ENCODE results near the gene LCN1. TPM values are rescaled to one million over a fixed set of nuclear protein-coding genes. Genes with fewer than 3 reads are reported as not detected.

Gene LCN1
- total RNA-seq, 4 donors from 2014 or later: not detected

GRCh38 chr9:135521608-135522095 is 412 bp downstream of the LCN1 start:
- no peak overlapping the region for H3K27ac ChIP-seq
- H3K4me1 ChIP-seq: no peaks in the 10 kb centered on the region
- TF ChIP-seq POLR2AphosphoS5 (IDR thresholded peaks at IDR 0.05): no peak
- TF ChIP-seq POLR2A (IDR thresholded peaks at IDR 0.05): no peak
- 83% methylated on average over 5 of the region's 11 CpGs; no CpG with 5 or more reads in 1 of the 2 donors for WGBS, 2 donors (ENCODE audit: low coverage in 1 of 2)
- H3K36me3 ChIP-seq: no peaks in the 10 kb centered on the region
- ATAC-seq: no peak
- H3K27me3 ChIP-seq: peaks cover 73% of the 10 kb centered on the region
- no peak overlapping the region for H3K4me3 ChIP-seq
- H3K9me3 ChIP-seq: no peaks in the 10 kb centered on the region

DNA sequence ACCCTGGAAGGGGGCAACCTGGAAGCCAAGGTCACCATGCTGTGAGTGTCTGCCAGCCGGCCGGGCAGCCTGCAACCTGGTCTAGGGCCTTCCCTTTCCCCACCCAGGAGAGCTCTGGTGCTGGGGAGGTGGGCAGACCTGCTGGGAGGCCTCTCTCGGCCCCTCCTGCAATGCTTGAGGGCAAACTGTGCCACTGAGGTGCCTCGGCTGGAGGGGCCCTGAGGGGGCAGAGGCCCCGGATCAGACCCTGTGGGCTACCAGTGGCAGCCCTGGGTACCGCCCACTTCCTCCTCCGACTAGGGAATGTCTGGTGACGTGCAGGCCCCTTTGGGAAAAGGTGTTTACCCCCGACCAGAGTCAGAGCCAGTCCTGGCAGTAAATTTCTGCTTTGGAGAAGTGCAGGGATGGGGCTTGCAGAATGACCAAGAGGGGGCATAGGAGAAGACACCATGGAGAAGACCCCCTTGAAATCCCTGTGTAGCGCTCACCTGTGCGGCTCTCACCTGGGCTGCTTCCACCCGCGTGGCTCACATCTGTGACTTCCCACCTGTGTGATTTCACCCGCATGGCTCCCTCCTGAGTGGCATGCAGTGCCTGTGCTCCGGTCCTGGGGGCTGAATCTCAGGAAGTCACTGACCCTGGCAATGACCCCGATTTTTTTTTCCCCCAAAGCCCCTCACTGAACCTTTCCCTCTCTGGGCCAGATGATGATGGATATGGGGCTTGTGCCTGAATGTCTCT is 1.1 kb downstream of the LCN1 start:
- Histone ChIP-seq H3K4me3 (no peak overlapping the region), H3K4me1 (no peaks in the 10 kb centered on the region), H3K27me3 (peaks cover 77% of the 10 kb centered on the region), H3K36me3 (no peaks in the 10 kb centered on the region), H3K9me3 (no peaks in the 10 kb centered on the region), H3K27ac (no peak overlapping the region)
- WGBS, 2 donors (ENCODE audit: low coverage in 1 of 2): 50 to 75% methylated on average over 2 to 8 of the region's 16 CpGs
- TF ChIP-seq CTCF (IDR thresholded peaks at IDR 0.05) (no peak), POLR2AphosphoS5 (IDR thresholded peaks at IDR 0.05) (no peak), POLR2A (IDR thresholded peaks at IDR 0.05) (no peak), EP300 (IDR thresholded peaks at IDR 0.05) (no peak)
- ATAC-seq: no peak

DNA sequence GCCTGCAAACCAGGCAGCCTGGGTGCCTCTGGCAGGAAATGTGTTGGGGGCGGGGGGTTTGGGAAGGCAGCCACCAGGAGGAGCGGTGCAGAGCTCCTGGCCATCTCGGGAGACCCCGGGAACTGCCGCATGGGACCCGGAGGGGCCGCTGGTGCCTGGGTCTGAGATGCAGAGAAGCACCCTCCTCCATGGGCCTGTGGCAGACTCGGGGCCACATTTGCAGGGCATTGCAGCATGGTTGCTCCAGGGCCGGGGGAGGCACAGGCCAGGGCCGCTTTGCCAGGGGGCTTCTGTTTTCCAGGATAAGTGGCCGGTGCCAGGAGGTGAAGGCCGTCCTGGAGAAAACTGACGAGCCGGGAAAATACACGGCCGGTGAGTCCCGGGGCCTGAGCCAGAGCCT is 1.7 kb downstream of the LCN1 start:
- Histone ChIP-seq H3K27ac (no peak overlapping the region), H3K9me3 (no peaks in the 10 kb centered on the region), H3K4me3 (no peak overlapping the region), H3K4me1 (no peaks in the 10 kb centered on the region), H3K36me3 (no peaks in the 10 kb centered on the region), H3K27me3 (peaks cover 78% of the 10 kb centered on the region)
- WGBS, 2 donors (ENCODE audit: low coverage in 1 of 2): 0% methylated on average over 1 of the region's 17 CpGs; no CpG with 5 or more reads in 1 of the 2 donors
- ATAC-seq: no peak
- no peak for TF ChIP-seq POLR2A (IDR thresholded peaks at IDR 0.05)
- no peak for TF ChIP-seq POLR2AphosphoS5 (IDR thresholded peaks at IDR 0.05)
- TF ChIP-seq EP300 (IDR thresholded peaks at IDR 0.05): no peak
- TF ChIP-seq CTCF (IDR thresholded peaks at IDR 0.05): no peak

DNA sequence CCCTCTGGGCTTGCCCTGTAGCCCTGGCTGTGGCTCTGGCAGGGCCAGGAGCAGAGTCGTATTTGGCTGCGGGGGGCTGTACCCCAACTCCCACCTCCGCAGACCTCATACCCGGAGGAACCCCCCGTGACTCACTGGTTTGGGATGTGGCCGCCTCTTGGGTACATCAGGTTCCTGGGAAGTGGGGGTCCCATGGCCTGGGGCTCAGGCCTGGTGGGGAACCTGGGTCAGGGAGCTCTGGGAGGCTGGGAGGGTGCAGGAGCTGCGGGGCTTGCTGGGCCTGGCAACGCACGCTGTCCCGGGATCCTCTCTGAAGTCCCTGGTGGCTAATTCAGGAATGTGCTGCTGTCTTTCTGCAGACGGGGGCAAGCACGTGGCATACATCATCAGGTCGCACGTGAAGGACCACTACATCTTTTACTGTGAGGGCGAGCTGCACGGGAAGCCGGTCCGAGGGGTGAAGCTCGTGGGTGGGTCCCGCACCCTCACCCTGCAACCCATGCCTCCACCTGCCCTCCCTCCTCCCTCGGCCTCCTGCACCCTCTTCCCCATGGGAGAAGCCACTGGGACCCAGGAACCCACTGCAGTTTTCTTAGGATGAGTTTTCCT is 2.4 kb downstream of the LCN1 start:
- Histone ChIP-seq H3K36me3 (no peaks in the 10 kb centered on the region), H3K4me1 (no peaks in the 10 kb centered on the region), H3K9me3 (no peaks in the 10 kb centered on the region), H3K27ac (no peak overlapping the region), H3K4me3 (no peak overlapping the region), H3K27me3 (peaks cover 71% of the 10 kb centered on the region)
- no peak for TF ChIP-seq POLR2A (IDR thresholded peaks at IDR 0.05)
- no peak for TF ChIP-seq CTCF (IDR thresholded peaks at IDR 0.05)
- TF ChIP-seq EP300 (IDR thresholded peaks at IDR 0.05): no peak
- TF ChIP-seq POLR2AphosphoS5 (IDR thresholded peaks at IDR 0.05): no peak
- ATAC-seq: no peak
- no CpG with 5 or more reads among the region's 21 CpGs for WGBS, 2 donors (ENCODE audit: low coverage in 1 of 2)

GRCh38 chr9:135524130-135524861 is 3.1 kb downstream of the LCN1 start:
- peaks cover 0 to 4% (median 0%) of the 10 kb centered on the region in 3 donors for H3K9me3 ChIP-seq
- H3K27me3 ChIP-seq: peaks cover 74% of the 10 kb centered on the region
- H3K27ac ChIP-seq: no peak overlapping the region
- H3K4me3 ChIP-seq: no peak overlapping the region
- no peaks in the 10 kb centered on the region for H3K36me3 ChIP-seq
- no peaks in the 10 kb centered on the region for H3K4me1 ChIP-seq
- WGBS, 2 donors (ENCODE audit: low coverage in 1 of 2): 73% methylated on average over 3 of the region's 27 CpGs; no CpG with 5 or more reads in 1 of the 2 donors
- no peak for ATAC-seq
- no peak for TF ChIP-seq POLR2A (IDR thresholded peaks at IDR 0.05)
- TF ChIP-seq CTCF (IDR thresholded peaks at IDR 0.05): no peak
- no peak for TF ChIP-seq POLR2AphosphoS5 (IDR thresholded peaks at IDR 0.05)
- TF ChIP-seq EP300 (IDR thresholded peaks at IDR 0.05): no peak

Measured in gastroesophageal sphincter (tissue), 4 donors.